Loucy (cell line): ENCODE data around the gene ICE1.

Experiments used
- CTCF ChIP-seq: fragments of 200-600 bp; sonication (generic); conservative IDR thresholded peaks from 2 replicates; pipeline ENCODE4 v1.5.1; 2014; ENCODE audit warnings: mild to moderate bottlenecking, antibody characterized with exemption, low read length
- EZH2phosphoT487 ChIP-seq: fragments of 200-600 bp; IDR thresholded peaks from 2 replicates; pipeline ENCODE4 v1.6.1; 2018; ENCODE audit warnings: antibody characterized with exemption, mild to moderate bottlenecking, moderate library complexity, borderline replicate concordance

GRCh38 chr5:5531371-5531770, 108.9 kb downstream of the ICE1 start:
- TF ChIP-seq CTCF (no peak), EZH2phosphoT487 (no peak)
